HG03460 (cell line): ENCODE data around the gene TAS1R2.

ENCODE experiments used
- ATAC-seq: cut with Tn5 transposase; IDR thresholded peaks from one replicate; pipeline ENCODE4 v1.9.1; 2021; ENCODE audit not compliant: unreplicated experiment

TAS1R2 gene

DNA sequence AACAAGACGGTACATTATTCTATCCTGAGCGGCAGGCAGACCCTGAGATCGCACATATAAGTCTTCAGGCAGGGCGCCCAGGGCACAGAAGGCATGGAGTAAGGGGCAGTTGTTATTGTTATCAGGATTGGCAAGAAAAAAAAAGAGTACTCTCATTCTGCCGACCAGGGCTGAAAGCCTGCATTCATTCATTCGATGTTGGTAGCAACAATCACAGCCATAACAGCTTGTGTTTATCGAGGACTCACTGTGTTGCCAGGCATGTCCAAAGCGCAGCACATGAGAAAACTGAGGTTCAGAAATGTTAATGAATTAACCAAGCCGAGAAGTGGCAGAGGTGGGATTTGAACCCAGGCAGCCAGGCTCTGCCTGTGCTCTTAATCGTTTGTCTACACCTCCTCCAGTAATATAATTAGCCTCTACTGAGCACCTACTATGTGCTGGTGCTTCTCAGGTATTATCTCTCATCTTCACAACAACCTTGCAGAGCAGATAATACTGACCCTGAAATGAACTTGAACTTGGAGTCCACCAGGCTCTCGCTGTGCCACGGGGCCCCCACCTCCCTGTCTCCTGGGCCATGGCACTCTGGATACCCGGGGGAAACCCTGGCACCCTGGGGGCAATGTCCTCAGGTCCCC is 56.2 kb downstream of the TAS1R2 start:
- no peak for ATAC-seq

DNA sequence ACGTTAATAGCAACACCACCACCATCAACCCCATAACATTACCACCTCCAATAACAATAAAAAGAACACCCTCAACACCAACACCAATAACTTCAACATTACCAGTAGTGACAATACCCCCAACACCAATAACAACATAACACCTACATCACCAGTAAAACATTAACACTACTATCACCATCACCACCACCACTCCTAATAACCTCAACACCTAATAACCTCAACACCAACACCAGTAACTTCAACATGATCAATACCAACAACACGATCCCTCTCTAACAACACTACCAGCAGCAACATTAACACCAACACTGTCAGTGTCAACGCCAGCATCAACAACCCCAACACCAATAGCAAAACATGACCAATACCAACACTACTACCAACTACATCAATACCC is 57.2 kb downstream of the TAS1R2 start:
- no peak for ATAC-seq

DNA sequence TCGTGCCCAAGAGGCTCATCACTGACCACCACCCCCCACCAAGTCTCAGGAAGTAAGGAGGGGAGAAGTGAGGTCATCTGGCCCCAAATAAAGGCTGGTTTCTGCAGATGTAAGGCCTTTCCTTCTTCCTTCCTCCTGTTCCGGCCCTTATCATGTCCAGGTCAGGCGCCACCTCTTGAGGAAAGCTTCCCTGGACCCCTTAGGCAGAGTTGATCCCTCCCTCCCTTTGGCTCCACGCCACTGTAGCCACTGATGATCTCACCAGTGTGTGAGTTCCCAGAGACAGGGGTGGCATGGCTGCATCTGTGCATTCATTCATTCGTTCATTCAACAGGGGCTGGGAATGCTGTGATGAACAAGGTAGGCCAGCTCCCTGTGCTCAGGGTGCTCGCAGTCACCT is 59.2 kb downstream of the TAS1R2 start:
- no peak for ATAC-seq

DNA sequence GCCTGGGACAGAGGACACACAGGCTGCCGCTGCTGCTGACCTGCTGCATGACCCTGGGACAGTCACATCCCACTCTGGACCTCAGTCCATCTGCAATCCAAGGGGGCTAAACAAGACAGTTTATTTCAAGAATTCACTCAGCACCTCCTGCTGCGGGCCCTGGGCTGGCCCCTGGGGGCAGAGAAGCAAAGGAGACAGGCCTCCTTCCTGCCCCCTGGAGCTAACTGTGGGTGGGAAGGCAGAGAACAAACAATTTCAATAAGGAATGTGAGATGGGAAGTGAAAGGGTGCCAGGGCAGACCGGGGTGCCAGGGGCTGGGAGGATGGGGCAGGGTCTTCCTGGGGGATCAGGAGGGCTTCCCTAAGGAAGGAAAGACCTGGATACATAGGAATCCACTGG is 60.0 kb downstream of the TAS1R2 start:
- ATAC-seq = no peak

DNA sequence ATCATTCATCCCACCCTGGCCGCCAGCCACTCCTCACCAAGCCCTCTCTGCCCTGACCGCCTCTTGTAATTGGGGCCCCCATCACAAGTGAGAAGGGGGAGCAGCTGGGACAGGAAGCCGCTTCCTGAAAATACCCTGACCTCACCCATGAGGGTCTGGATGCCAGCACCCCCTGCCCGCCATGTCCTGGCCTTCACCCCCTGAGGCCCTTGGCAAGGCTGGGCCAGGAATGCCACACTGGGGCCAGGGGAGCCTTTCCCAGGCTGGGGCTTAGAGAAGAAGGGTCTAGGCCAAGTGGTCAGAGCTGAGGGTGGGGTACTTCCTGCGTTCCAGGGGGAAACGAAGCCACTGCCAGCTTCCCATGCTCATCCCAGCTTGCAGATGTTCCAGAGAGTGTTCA is 60.5 kb downstream of the TAS1R2 start:
- ATAC-seq = no peak

DNA sequence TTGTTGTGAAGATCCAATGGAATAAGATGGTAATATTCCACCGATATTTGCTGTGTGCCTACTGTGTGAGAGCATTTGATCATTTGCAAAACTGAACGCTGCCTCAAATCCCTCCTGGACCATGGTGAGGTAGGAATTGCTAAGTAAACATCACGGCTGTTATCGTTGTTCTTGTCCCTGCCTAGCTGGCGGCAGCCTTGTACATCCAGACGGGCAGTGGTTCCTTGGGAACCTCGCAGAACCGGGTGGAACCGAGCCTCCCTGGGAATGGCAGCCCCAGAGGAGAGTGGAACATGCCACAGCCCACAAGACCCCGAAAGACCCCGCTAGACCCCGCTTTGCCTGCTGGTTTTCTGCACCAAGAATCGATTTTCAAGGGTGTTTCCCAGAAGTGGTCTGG is 60.9 kb downstream of the TAS1R2 start:
- no peak for ATAC-seq

DNA sequence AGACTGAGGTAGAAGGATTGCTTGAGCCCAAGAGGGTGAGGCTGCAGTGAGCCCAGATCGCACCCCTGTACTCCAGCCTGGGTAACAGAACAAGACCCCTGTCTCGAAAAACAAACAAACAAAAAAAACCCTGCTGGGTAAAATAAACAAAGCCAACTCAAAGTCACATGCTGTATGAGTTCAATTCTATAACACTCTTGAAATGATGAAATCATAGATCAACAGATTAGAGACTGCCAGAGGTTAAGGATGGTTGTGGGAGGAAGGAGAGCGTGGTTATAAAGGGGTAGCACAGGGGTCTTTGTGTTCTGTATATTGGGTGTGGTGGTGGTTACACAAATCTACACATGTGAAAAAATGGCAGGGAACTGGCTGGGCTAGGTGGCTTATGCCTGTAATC is 62.5 kb downstream of the TAS1R2 start:
- ATAC-seq = no peak

DNA sequence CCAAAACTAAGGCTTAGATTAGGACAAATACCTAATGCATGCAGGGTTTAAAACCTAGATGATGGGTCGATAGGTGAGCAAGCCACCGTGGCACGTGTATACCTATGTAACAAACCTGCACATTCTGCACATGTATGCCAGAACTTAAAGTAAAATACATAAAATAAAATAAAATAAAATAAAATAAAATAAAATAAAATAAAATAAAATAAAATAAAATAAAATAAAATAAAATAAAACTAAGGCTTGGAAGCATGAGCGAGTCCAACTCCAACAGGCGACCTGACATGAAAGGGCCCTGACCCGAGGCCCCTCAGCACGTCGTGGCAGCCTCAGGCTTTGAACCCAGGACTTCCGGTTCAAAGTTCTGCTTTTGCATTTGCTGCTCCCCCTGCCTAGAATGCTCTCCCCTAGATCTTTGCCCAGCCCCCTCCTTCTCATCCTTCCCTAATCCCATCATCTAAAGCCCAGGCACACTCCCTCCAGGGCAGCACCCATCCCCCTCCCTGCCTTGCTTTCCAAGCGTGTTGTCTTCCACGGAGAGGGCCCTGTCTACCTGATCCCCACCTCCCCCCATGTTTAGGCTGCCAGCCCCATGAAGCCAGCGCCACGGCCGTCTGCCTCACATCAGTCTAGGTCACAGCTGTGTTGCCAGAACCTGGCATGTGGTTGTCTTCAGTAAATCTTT is 64.3 kb downstream of the TAS1R2 start:
- ATAC-seq = no peak

DNA sequence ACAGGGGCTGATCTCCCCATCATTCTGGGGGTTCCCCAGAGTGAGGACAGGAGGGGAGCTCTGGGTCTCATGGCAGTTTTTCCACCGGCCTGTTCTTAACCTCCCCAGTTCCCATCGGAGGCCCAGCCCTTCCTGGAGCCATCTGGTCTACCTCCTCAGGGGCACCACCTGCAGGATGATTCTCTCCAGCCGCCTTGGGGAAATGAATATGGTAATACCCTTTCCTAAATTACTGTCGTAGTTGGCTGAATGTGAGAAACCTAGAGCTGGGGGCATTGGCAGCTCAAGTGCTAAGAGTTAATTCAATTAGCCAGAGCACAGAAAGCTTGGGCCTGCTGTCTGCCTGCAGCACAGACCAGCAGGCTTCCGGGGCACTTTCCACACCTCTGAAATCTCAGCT is 64.9 kb downstream of the TAS1R2 start:
- ATAC-seq = no peak

DNA sequence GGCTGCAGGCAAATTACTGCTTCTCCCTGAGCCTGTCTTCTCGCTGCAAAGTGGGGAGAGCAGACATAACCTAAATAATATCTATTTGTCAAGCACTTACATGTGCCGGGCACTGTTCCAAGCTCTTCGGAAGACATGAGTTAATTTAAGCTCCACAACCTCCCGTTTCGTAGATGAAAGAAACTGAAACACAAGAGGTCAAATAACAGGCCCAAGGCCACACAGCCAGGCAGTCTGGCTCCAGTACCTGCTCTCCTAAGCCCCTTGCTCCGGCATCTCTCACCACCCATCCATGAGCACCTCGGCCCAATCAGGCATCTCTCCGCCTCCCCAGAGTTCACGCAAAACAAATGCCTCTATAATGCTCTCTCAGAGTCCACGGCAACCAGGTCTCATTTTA is 65.4 kb downstream of the TAS1R2 start:
- no peak for ATAC-seq

DNA sequence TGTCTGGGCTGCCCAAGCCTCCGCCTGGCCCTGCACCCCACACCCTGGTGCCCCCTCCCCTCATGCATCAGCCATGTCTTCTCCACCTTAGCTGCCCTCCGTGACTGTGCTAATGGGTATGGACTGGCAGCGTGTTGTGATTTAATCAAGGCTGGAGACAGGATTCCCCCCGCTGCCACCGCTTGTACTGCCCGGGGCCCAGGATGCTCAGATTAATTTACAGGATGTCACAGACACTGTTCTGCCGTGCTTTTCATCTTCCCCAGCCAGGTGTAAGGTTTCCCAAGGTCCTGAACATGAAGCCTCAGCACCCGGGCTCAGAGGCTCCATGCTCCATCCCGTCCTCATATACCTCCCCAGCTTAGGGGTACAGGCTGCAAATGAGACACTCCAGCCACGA is 66.3 kb downstream of the TAS1R2 start:
- ATAC-seq = no peak

DNA sequence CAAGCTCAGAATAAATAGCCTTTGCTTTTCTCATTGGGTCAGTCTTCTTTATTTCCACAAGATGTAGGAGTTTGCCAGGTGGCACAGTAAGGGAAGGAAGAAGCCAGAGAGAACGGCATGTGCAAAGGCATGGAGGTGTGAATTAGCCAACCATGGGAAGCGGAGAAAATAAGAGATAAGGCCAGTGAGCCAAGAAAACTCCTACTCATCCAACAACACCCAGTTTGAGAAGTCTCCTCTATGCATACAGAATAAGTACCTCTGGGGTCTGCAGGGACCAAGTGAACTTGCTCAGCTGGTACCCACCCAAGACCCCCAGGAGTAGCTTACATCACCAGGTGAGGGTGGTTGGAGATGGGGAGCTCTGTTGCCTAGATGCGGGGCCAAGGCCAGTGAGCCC is 66.7 kb downstream of the TAS1R2 start:
- no peak for ATAC-seq
